EH (cell line): ENCODE measurements around the gene MAN1B1.
A peak's percentile ranks its signal among the peaks of the same experiment; 100 is the strongest.
"Not testable (repeated sequence)": the region's sequence is repeated elsewhere in the genome, so short reads cannot be mapped to it uniquely, and the experiment has no call there.

Experiments used
- DNase-seq: peaks from one replicate; pipeline ENCODE4 v3.0.0-alpha.2; 2015; ENCODE audit warnings: low read depth

MAN1B1 gene

DNA sequence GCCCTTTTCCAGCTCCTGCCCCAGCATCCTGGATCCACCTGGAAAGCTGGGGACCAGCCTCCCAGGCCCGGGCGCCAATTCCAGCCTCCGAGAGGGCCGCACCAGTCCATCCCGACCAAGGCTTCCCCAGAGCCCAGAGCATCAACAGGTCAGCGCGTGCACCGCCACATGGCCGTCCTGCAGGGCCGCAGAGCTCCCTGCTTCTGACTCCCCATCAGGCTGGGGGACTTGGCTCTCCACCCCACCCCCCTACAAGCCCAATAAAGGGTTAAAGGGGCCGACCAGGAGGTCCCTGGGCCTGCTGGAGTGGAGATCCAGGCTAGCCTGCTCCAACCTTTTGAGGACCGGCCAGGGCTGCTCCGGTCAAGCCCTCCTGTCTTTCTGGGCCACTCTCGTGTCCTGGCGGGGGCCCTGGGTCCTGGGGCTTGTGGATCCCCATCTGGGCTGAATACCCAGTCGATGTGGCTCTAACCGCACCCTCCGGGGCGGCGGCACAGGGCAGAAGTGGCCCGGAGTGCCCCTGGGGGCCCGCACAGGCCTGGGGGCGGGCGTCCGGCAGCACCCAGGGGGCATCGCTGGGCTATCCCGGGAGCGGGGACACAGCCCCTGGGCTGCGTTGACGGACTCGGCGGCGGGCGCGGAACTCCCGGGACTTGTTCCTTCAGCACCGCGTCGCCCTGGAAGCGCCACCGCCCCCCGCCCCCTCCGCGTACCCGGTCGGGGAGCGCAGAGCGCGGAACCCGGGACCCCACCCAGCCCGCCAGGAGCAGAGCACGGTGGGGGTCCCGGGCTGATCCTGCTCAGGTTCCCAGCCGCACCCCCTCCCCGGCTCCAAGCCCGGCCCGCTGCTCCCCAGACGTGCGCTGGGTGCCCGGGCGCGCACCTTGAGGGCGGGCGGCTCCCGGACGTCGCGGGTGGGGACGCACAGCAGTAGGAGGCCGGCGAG is 33.5 kb upstream of the MAN1B1 start:
- DNase-seq = no peak

DNA sequence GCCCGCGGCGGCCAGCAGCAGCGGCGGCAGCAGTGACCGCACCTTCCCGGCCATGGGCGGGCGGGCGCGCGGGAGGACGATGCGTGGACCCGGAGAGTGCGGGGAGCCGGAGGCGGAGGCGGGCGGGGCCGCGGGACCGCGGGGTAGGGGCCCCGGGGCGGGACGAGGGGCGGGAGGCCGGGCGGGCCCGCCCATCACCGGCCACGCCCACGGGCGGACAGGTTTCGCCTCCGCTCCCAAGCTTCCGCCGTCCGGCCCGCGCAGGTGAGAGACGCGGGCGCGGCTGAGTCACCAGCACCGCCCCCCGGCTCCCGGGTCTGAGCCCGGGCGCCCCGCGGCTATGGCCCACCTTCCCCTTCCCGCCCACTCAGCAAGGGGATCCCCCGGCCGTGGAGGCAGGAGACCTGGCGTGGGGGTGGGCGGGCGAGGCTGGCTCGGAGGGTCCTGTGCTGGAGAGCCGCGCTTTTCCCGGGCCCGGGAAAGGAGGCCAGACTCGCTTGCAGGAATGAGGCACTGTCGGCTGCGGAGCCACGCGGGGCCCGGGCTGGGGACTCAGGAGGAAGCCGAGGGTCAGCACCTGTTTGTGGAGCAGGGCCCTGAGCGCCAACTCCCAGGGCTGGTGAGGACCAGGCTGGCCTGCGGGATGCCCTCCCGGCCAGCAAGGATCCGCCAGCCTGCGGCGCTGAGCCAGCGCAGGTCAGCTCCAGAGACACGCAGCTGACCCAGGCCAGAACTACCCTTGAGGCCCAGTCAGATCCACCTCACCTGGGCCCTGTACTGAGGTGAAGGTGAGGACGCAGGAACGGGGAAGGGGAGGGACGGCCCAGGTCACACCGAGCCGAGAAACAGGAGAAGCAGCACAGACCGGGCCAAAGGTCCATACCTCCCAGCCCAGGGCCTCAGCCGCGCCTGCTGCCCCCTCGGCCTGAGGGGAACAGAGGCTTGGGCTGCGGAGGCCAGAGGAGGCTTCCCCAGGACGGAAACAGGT is 32.5 kb upstream of the MAN1B1 start, which contains the start of gene ENTPD2:
Gene ENTPD2 (minus strand): TSS at position 118 of the 988 bp plus-strand sequence. CDS start 64 bp downstream, at position 54.
- DNase-seq = no peak

DNA sequence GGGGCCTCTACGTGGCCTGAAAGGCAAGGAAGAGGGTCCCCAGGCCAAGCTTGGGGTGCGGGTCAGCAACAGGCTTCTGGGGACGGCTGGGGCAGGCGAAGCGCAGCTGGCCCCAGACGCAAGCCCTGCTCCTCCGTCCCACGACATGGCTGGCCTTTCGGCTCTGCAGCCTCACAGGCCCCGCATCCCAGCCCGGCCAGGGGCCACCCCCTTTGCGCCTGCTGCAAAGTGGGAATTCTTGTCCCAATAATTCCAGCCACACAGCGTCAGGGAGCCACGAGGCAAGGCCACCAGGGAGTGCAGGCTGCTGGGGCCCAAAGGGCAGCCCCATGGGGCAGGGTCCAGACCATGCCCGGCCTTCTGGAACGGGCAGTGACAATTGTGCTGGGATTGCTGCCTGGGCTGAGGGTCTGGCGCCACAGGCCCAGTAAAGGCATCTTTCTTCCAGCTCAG is 31.8 kb upstream of the MAN1B1 start:
- no peak for DNase-seq

DNA sequence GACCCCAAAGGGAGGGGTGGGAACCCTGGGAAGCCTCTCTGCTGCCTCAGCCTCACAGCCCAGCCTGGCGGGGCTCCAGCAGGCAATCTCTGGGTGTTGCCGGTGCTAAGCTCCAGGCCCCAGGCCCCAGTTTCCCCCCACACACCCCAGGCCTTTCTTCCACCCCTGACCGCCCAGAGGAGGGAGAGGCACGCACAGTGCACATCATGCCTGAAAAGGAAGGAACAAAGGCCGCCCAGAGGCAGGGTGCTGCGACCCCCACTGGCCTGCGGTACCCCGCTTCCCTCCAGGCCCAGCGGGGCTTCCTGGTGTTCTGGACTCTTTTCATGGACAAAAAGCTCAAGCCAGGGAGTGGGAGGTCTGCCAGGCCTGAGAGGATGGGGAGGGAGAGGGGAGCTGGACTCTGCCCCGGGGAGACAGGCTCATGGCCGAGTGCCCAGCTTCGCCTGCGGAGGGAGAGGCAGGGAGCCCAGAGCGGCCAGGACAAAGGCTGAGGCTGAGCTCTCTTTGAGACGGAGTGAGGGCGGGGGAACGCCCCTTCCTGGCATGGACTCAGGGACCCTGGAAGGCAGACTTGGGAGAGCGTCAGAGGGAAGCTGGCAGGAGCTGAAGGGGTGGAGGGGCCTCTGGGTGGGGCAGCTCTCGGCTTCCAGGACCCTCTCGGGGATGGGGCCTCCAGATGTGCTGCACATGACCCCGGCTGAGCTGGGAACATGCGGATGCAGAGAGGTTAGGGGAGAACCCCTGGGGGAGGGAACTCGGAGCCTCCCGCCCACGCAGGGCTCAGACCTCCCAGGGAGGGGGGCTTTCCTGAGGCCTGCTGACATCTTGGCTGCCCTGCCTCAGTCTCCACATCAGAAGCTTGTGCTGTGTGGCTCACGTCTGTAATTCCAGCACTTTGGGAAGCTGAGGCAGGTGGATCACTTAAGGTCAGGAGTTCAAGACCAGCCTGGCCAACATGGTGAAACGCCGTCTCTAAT is 31.1 kb upstream of the MAN1B1 start:
- DNase-seq = peak; percentile 82

DNA sequence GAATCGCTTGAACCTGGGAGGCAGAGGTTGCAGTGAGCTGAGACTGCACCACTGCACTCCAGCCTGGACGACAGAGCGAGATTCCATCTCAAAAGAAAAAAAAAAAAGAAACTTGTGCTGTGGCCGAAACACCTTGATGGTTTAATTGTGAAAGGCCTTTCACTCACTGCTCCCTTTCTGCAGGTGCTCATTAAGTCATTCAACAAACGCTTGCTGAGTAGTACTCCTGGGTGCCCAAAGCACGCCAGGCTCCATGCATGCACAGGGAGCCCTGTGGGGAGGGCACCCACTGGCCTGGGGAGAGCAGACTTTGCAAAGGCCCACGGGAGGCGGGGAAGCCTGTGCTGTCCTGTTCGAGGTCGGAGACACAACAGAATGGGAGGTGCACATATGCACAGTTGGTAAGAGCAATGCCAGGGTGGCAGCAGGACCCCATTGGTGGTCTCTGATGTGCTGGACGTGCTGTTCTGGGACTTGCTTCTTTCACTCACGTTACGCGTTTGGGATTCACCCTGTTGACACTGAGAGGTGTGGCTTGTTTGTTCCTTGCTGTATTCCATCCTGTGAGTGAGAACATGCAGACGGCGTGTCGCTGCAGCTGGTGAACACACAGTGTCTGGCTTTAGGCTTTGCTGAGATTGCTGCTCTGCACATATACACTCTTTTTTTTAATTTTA is 29.9 kb upstream of the MAN1B1 start:
- DNase-seq = no peak

GRCh38 chr9:137057545-137057944 is 29.2 kb upstream of the MAN1B1 start:
- DNase-seq = no peak

DNA sequence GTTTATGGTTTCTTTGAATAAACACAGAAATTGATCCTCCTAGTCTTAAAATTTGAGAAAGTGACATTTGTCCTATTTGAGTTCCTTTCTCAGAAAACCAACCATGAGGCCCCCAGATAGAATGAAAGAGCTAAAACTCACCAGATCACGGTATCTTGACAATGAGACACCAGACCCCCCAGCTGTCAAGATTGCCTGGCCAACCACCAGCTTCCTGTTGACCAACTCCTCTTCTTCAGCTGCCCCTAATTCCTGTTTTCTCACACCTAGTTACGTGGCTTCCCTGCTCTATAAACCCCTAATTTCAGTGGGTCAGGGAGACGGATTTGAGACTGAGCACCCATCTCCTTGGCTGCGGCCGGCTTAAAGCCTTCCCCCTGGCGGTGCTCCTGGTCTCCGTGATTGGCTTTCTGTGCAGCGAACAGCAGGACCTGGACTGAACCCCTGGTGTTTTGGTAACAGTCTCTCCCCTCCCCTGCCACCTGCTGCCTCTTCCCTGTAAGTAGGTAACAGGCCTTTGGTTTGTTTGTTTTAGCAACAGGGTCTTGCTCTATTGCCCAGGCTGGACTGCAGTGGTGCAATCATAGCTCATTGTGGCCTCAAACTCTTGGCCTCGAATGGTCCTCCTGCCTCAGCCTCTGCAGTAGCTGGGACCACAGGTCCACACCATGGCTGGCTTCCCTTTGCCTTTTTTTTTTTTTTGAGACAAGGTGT is 28.1 kb upstream of the MAN1B1 start:
- no peak for DNase-seq

GRCh38 chr9:137062384-137062783 is 24.4 kb upstream of the MAN1B1 start:
- DNase-seq = no peak

DNA sequence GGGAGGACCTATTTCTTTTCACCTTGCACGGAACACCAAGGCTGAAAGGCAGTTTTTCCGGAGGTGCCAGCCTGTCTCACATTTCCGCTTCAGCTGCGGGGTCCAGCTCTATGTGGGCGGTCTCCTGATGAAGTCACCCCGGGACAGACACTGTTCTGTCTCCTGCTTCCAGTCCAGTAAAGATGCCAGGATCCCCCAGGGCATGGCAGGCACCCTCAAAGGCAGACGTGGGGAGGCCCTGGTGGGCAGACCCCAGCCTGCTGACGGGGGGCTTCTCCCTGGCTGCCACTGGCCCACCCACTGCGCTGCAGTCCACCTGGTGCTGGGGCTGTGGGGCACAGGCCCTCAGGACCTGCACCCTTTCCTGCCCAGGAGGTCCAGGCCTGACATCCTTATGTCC is 24.0 kb upstream of the MAN1B1 start:
- not testable (repeated sequence) for DNase-seq

DNA sequence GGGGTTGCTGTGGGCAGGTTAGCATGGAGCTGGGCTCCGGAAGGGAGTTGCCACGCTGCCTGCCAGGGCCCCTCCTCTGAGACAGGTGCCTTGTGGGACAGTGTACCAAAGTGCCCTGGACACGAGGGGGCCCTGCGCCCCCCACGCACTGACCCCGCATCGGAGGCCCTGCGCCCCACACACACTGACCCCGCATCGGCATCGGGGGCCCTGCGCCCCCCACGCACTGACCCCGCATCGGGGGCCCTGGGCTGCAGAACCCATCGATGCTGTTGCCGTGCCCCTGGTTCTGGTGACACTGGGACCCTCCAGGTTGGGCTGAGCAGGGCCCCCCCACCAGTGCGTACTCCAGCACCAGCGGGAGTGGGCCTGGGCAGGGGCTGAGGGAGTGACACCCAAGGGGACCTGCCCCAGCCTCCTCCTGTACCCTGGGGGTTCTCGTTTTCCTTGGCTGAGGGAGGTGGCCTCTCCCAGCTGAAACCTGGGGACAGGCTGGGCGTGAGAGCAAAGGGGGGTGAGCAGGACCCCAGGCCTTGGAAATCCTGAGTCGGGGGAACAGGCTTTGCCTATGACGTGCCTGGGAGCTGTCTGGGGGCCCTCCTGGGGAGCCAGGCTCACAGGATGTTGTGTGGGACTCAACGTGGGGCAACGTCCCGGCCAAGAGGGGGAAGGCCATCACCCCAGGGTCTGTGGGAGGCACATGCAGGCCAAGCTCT is 23.3 kb upstream of the MAN1B1 start:
- no peak for DNase-seq

DNA sequence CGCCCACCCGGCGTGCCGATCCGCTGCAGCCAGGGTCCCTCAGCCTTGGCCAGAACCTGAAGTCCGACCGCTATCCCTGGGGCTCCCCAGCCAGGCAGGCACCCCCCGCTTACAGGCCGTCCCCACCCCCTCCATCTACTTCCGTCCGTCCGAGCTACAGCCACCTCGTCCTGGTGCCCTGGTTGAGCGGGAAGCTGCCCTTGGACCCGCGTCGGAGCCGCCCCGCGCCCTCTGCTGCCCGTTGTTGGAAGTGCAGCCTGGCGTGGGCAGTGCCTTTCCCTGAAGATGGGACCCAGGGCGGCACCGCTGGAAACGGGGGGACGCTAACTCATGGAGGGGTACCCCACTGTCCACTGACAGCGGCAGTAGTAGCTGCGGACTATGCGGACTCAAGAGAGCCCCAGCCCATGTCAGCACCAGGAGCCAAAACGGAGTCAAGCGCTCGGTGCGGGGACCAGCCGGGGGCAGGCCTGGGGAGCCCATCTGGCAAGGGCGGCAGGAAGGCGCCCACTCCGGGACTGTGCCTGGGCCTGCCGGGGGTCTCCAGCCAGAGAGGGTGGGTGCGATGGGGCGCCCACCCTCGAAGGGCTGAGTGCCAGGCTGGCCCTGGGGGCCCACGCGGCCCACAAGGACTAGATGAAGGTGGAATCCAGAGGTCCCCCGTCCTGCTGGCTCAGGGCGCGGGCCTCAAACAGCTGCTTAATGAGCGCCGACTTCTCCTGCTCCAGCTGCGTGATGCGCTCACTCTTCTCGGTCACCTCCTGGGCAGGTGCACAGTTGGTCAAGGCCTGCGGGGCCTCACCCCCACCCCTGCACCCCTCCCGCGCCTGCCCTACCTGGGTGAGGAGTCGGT is 22.5 kb upstream of the MAN1B1 start:
- DNase-seq = peak; percentile 63

DNA sequence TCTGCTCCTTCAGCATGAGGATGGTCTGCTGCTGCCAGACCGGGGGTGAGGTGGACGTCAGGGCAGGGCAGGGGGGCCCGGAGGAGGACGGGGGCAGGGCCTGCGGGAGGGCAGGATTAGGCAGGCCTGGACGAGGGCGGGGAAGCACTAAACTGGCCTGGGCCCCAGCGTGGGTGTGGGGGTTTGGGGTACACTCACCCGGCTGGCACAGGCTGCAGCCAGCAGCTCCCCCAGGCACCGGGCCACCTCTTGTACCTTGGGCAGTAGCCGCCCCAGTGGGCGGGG is 22.0 kb upstream of the MAN1B1 start:
- DNase-seq = no peak

GRCh38 chr9:137065336-137065967 is 21.3 kb upstream of the MAN1B1 start:
- no peak for DNase-seq

DNA sequence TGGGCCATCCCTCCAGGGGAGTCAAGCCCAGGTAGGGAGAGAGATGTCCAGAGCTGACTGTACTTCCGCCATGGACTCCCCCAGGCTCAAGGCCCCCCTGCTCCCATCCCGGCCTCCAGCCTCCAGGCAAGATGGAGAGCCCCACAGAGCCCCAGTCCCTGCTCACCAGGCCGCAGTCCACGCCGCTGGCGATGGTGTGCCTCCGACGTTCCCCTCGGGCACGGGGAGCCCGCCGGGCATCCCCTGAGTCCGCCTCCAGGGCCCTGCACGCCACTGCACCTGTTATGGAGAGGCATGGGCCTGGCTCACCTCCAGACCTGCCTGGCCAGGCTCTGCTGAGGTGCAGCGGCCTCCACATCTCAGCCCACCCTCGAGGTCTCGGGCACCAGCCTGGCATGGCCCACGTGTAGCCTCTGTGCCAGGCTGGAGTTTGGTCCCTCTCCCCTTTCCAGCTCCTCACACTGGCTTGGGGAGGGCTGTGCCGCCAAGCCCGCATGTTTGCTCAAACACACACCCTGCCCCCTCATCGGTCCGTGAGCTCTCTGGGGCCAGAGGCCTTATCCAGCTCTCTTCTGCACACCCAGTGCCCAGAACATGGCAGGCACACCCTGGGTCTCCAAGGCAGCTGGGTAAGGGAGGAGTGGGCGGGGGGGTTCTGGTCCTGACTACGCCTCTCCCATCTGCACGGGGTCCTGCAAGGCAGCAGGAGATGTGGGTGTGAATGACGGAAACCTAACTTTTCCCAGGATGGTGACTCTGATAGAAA is 20.5 kb upstream of the MAN1B1 start:
- DNase-seq = no peak

GRCh38 chr9:137067860-137068538 is 18.8 kb upstream of the MAN1B1 start:
- peak; percentile 78 for DNase-seq
